HEK293 (cell line): Measurements from ENCODE around the gene KRT16.

Experiments
- BCL11A ChIP-seq: fragments of 450-650 bp; formaldehyde crosslinking; IDR thresholded peaks from 2 replicates; pipeline ENCODE4 v1.5.1; 2016; ENCODE audit warnings: low read depth, missing biosample characterization, missing genetic modification characterization
- CTCF ChIP-seq: fragments of 450-650 bp; formaldehyde crosslinking; IDR thresholded peaks from 2 replicates; pipeline ENCODE4 v1.5.1; 2016; ENCODE audit warnings: missing biosample characterization, missing genetic modification characterization
- ZNF423 ChIP-seq: fragments of 450-650 bp; formaldehyde crosslinking; IDR thresholded peaks from 2 replicates; pipeline ENCODE4 v1.5.1; 2016; ENCODE audit warnings: missing biosample characterization, missing genetic modification characterization

- TF ChIP-seq BCL11A, result no peak
- TF ChIP-seq CTCF, result no peak
- no peak for TF ChIP-seq ZNF423 (tag by site-specific recombination)
Observed at GRCh38 chr17:41654678-41655607, 42.4 kb upstream of the KRT16 start.
